DMS114 treated with DMSO at 0.1 percent for 48 hours (cell line): Measurements from ENCODE around the gene RXRG.
"Not testable (repeated sequence)": the region's sequence is repeated elsewhere in the genome, so short reads cannot be mapped to it uniquely, and the experiment has no call there.

Experiments used
- DNase-seq: peaks from one replicate; lab custom pipeline; 2025; ENCODE audit not compliant: unreplicated experiment; lab: John Stamatoyannopoulos, UW

The RXRG gene

DNA sequence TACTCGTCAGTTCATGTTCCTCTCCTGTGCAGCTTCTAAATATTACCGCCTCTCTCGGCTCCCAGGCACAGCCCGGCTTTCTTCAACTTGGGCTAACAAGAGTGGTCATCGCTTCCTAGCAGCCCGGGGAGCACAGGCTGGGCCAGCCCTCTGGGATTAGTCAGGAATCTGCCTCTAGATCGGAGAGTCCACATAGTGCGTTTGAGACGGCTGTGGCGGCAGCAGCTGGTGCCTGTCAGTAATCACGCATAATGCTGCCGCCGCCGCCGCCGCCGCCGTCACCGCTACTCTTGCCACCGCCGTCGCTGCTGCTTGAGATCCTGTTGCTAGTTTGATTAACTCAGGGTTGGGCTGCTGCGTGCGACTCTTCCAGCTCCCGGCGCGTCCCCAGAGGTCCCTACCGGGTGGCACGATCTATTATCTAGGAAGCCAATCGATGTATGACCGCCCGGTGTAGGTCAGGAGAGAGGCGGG lies at the start of gene RXRG:
Gene RXRG (minus strand): TSS at position 230 of the 474 bp plus-strand sequence. CDS start 233 bp downstream, outside the sequence.
- peak; percentile 44 for DNase-seq

DNA sequence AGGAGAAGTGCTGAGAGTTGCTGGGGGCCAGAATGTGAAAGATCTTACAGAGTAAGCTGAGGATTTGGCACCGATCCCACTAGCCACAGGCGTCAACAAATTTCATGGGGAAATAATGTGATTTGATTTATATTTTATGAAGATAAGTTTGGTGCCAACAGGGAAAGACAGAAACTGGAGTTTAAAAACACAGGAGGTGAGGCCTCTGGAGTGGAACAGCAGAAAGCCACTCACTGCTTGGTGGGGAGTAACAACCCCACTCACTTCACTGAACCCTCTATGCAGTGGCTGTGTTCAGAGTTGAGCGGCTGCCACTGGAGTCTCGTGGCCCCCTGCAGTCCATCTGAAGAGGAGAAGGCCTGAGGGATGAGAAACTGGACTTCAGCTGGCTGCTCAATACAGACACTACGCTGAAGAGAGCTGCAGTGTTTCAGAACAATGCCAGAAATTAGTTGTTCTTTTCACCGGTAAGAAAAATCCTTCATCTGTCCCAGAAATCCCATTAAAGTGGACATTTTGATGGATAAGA lies 48.0 kb upstream of the RXRG start:
- DNase-seq: no peak

DNA sequence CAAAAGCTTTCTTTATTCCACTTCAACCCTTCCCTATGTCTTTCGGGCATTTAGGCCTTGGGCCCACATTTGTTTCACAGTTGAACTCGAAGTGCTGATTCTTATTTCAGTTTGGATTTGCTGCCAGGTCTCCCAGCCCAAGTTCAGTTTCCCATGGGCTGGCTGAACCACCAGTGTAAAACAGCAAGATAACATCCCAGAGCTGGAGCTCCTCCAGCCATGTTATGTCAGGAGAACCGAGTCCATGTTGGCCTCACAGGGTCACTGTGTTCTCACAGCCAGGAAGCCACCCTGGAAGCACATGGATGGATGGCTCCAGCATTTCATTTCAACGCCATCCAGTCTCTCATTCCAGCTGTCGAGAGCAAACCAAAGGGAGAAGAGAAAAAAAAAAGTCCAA lies 45.2 kb upstream of the RXRG start:
- no peak for DNase-seq

DNA sequence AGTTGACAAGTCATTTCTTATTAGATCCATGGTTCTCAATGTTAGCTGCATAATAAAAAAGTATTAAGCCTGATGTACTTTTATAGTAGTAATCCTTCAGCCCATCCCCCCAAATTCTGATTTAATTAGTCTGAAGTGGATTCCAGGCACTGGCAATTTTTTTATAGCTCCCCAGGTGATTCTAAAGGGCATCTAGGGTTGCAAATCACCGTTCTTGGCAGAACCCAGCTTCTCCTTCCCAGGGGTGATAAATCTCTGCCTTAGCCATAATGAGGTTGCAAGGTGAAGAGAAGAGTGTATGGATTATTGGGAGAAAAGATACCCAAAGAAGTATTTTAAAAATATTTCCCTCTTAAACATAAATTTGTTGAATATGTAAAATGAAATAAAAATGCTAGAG lies 43.0 kb upstream of the RXRG start:
- DNase-seq: no peak

DNA sequence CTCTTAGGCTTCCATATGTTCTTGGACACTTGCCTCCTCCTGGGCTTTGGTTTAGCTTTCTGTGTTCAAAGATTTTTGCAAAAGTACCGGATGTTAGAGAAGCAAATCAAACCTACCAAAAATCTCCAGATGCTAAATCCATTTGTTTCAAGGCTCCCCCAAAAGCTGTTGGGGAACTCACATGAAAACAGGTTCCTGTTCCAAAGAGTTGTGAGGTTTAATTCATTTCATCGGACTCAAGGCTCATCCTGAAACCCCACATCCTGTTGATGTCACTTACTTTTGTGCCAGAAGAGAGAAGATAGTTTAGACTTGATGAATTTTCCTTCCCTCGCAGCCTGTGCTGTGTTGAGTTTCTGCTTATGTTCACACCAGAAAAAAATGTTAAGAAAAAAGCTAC lies 41.7 kb upstream of the RXRG start:
- no peak for DNase-seq

DNA sequence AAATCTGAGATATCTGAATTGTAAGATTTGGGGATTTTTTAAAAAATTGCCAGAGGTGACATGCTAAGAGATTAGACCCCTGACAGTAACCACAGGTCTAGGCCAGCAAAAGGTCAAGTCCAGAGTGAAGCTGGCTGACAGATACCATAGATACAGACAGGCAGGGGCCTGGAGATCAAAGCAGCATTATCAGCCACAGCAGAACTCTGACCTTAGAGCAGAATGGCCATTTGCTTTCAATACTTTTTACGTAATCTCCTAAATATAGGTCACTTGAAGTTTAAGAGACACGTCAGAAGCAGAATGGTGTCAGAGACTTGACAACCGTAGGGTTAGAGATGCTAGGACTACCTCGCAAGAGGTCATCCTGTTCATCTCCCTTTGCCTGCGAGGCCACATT lies 40.8 kb upstream of the RXRG start:
- DNase-seq: no peak

DNA sequence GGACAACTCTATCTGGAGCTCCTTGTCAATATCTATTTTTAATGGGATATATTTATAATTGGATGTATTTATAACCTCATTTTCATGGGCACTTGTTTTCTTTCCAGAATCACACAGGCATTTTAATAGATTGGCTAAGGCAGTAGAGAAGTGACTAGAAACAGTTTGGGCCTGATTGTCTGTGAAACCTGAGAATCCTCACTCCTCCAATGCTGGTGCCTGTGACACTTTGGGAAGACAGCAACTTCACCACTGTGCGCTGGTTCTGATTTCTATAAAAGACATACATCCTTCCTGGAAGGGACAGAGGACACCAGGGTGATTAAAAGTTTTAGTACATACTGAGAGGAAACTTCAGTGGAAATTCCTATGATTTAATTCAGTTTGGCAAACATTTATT lies 39.6 kb upstream of the RXRG start:
- no peak for DNase-seq

DNA sequence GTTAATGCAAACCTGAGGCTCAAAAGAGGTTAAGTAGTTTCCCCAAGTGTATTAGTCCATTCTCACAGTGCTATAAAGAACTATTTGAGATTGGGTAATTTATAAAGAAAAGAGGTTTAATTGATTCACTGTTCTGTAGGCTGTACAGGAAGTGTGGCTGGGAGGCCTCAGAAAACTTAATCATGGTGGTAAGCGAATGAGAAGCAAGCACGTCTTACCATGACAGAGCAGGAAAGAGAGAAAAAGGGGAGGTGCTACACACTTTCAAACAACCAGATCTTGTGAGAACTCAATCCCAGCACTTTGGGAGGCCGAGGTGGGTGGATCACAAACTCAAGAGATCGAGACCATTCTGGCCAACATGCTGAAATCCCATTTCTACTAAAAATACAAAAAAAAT lies 38.5 kb upstream of the RXRG start:
- no peak for DNase-seq

DNA sequence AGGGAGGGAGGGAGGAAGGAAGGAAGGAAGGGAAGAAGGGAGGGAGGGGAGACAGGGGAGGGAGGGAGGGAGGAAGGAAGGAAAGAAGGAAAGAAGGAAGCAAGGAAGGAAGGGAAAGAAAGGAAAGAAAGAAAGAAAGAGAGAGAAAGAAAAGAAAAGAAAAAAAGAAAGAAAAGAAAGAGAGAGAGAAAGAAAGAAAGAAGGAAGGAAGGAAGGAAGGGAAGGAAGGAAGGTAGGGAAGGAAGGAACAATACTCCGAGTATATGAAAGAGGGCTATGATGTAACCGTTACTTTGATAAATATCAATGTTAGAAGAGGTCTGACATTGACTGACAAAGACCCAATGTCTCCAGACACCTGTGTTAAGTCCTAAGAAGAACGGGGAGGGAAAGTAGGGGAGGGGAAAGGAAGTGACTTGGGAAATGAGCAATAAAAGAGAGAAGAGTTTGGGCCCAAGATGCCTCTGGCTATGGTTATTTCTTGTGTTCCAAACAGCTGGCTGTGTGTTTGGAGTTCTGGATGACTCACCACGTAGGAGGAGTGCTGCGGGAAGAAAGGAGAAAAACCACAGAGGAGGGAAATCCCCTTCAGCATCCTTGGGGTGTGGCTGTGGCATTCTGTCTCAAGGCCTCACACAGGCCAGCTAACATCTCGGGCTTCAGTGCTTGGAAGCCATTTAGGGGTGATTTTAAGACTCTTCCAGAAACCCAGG lies 37.0 kb upstream of the RXRG start:
- DNase-seq: no peak

DNA sequence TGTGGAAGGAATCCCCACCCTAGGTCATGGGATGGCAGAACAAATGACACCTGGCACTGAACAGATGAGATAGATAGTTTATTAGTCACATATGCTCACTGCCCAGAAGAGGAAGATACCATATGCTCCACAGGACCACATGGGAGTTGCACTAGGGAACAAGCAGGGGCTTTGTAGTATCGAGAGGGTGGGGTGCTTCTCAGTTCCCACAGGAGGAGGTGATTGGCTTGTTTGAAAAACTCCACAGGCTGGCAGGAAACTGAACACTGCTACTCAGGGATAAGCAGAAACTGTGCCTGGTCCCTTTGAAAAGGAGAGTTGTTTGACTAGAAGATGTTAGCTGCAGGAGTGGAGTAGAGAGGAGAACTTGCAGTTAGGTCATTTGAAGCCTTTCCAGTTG lies 31.9 kb upstream of the RXRG start:
- DNase-seq: no peak

DNA sequence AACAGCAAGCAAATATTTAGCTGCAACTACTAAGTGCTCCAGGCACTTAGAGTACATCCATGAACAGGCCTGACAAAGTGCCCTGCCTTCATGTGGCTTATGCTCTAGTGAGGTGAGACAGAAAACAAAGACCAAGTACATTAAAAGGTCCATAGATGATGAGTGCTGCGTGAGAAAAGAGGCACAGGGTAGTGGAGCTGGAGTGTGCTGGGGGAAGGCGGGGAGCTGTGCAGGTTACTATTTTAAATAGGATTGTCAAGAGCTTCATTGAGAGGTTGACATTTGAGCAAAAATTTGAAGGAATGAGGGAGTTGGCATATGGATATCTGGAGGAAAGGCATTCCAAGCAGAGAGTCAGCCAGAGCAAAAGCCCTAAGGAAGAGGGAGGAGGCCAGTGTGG lies 29.3 kb upstream of the RXRG start:
- no peak for DNase-seq

DNA sequence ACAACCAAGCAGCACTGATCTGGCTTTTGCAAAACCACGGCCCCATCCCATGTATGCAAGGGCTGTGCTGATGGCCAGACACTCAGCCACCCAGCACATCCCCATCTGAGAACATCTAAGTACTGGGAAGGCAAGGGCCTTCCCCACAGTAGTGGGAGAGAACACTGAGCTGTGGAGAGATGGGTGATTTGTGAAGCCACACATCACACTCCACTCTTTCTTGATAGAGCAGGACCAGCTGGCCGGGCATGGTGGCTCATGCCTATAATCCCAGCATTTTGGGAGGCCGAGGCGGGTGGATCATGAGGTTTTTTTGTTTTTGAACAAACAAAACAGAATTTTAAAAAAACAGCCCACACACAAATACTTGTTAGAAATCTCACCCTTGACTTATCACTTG lies 28.2 kb upstream of the RXRG start:
- DNase-seq: no peak

DNA sequence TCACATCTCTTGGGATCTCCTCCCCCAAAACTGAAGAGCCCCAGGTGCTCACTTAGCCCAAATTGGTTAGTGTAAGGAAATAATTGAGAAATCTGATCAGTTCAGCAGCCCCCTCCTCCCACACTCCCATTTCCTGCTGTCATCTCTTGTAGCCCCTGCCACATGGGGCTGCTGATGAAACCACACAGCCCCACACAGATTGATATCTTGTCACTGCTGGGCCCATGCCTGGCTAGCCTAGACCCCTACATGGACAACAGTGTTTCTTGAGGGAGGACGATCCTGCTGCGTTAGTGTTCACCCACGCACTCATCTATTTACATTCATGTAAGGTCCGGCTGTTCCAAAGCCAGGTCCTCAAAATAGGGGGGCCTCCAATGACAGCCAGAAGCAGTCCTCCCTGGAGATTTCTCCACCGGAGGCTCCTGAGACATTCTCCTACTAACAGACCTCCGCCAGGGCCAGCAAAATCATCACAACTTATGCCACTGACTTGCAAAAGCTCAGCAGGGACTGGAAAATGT lies 23.9 kb upstream of the RXRG start:
- no peak for DNase-seq

DNA sequence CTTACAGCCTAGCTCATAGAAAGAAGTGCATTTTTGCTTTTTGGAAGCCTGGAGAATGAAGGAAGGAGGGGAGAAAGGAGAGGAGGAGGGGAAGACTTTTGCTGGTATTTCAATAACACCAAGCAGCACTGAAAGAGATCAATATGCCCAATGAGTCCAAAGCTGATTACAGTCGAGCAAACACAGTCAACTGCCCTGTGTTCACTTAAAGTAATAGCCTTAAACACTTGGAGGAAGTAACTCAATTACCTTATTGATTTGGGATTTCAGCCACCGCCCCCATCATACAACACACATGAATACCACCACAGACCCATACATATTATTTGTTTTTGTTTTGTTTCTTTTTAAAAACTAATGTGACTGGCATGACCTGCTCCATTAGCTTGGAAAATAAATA lies 23.3 kb upstream of the RXRG start:
- DNase-seq: no peak

DNA sequence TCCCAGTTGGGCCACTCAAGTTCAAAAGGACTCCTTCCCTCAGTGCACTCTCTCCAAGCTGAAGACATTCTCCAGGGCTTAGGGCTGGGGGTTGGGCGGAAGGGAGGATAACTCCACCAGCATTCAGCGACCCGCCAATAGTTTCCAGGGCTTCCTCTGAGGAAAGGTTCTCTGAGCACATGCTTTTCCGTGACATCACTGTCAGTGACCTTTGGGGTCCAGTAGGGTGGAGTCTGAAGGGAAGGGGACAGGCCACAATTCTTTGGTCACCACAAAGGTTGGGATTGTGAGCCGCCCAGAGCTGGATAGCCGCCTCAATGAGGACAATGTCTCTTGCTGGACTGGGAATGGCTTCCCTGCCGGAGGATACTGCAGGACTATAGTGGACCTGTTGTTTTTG lies 22.8 kb upstream of the RXRG start:
- no peak for DNase-seq

DNA sequence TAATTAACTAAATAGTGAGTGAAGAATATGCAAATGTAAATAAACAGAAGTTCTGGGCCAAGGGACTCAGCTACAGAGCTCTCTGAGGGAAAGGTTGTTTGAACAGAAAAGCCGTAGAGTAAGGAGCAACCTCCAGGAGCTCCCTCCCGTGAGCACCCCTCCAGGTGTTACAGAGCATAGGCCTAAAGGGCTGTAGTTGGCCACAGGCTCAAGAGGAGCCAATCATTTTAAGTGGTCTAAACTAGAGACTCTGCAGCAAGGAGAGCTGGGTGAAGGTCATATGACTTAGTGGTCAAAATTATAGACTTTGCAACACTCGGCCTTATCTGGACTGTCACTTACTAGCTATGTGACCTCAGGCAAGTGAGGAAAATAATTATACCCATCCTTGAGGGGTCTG lies 19.1 kb upstream of the RXRG start:
- no peak for DNase-seq

DNA sequence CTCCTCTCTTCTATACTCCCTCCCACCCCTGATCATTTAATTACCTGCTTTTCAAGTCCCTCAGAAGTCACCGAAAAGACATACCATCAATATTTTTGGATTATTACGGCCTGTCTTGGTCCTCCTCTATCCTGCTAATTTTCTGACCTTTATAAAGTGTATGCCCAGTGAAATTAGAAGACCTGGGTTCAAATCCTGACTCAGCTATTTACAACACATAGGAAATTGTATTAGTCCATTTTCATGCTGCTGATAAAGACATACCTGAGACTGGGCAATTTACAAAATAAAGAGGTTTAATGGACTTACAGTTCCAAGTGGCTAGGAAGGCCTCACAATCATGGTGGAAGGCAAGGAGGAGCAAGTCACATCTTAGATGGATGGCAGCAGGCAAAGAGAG lies 14.8 kb upstream of the RXRG start:
- DNase-seq: not testable (repeated sequence)

DNA sequence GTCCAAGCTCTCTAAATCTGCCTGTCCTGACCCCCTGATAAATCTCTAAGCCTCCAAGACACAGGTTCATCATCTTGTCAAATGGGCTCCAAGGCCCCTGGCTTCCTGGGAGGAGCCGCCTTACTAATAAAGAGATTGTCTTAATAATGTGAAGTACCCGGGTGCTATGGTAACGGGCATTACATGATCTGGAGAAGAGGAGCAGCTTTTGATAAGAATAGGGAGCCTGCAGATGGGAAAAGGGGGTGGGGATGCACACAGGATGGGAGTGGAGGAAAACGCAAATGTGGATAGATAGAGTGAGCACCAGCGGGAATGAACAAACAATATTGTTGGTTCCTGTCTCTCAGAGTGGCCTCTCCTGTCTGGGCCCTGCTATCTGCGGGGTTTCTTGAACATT lies 11.9 kb upstream of the RXRG start:
- no peak for DNase-seq

DNA sequence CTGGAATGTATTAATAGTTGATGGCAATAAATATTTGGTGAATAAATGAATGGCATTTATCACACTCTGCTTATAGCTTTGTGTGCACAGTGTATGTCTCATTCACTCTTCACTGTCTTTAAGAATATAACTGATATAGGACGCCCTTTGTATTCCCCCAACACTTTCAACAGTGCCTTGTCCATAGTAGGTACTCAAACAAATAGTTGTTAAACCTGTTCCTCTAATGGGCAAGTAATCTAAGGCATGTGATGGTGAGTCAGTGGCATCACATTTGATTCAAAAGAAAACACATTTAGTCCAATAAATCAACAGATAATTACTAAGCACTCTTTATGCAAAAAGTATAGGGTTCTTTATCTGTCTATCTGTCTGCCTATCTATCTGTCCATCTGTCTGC lies 11.2 kb upstream of the RXRG start:
- no peak for DNase-seq

DNA sequence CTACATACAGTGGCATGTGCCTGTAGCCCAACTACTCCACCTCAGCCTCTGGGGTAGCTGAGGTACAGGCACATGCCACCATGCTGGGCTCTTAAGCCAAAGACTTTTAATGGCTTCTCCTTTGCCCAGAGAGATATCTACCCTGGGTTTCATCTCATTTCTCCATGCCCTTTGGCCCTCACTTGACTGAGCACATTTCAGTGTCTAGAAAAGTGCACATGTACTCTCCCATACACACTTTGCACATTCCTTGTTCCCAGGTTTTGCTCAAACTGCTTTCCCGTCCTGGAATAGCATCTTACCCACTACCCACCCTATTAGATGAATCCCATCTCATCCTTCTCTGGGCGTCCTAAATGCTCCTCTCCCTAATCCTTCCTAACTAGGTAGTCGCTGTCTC lies 10.2 kb upstream of the RXRG start:
- DNase-seq: no peak

DNA sequence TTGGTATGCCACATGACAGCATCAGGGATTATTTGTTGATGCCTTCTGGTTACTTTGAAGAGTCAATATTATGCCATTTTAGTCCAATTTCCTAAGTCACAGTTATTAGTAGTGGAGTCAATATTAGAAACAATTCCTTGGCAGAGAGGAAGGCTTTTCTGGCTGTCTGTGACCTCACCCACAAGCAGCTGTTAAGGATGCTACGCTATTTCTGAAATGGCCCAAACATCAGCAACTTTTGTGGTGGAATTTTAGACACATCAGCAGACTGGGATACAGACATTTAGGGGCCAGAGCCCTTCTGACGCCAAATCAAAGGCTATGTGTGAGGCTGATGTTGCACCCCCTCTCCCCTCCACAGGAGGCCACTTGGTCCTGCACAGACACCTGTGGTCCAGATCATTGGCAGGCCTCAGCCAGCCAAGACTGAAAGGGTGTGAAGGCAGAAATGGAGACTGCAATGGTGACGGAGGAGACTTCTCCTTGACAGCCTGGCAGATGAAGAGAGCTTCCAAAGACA lies 9.2 kb upstream of the RXRG start:
- no peak for DNase-seq

DNA sequence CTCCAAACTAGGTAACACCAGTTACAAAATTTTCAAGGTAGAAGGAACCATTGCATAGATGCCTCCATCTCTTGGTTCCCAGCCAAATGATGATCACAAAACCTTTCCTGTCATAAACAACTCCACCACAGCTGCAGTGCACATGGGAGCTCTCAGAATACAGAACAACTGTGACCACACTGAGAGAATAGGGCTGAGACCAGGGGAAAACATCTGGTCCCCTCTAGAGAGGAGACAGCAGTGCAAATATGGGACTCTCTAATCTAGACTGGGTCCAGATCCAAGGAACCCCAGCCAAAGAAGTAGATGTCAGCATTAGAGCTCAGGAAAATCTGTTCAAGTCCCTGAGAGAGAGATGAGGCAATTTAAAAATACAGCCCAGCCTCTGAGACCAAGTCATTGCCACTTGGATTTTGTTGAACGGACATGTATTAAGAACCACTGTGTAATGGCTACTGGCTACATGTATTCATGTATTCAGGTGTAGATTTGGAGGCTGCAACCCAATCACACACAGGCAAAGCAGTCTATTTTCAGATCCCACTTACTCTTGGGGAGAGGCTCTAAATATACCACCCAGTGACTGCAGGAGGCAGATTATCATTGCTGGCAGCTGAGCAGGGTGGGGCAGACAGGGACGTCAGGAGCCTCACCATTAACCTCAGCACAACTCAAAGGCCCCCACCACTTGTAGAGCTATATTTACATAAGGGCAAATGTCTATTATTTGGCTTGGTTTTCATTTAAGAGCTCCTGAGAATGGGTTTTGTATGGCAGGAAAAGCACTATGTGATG lies 7.6 kb upstream of the RXRG start:
- DNase-seq: no peak
